GM21526 (cell line): Measurements from ENCODE around the gene JAML.

Experiments used
- ATAC-seq: cut with Tn5 transposase; IDR thresholded peaks from one replicate; pipeline ENCODE4 v1.9.1; 2021; ENCODE audit warnings: moderate library complexity; ENCODE audit not compliant: unreplicated experiment, low FRiP score

The JAML gene

GRCh38 chr11:118240999-118241763 lies 16.4 kb upstream of the JAML start:
- peak; percentile 77 for ATAC-seq

- ATAC-seq = no peak
Measured at GRCh38 chr11:118239509-118240205, 14.8 kb upstream of the JAML start.

GRCh38 chr11:118238929-118239328 lies 14.1 kb upstream of the JAML start:
- ATAC-seq = no peak

GRCh38 chr11:118238421-118238820 lies 13.6 kb upstream of the JAML start:
- no peak for ATAC-seq

- ATAC-seq = no peak
Measured at GRCh38 chr11:118236170-118236569, 11.4 kb upstream of the JAML start.

GRCh38 chr11:118234833-118235232 lies 10.0 kb upstream of the JAML start:
- no peak for ATAC-seq

- no peak for ATAC-seq
Measured at GRCh38 chr11:118233850-118234249, 9.0 kb upstream of the JAML start.

- no peak for ATAC-seq
Measured at GRCh38 chr11:118233377-118233776, 8.6 kb upstream of the JAML start.

- ATAC-seq = no peak
Measured at GRCh38 chr11:118232659-118233058, 7.8 kb upstream of the JAML start.

GRCh38 chr11:118231461-118231860 lies 6.7 kb upstream of the JAML start:
- ATAC-seq = no peak

- ATAC-seq = no peak
Measured at GRCh38 chr11:118230088-118230487, 5.3 kb upstream of the JAML start.

GRCh38 chr11:118229274-118229847 lies 4.5 kb upstream of the JAML start:
- no peak for ATAC-seq

GRCh38 chr11:118227865-118228785 lies 3.3 kb upstream of the JAML start:
- peak; percentile 48 for ATAC-seq

- ATAC-seq = no peak
Measured at GRCh38 chr11:118226781-118227180, 2.0 kb upstream of the JAML start.

- ATAC-seq = no peak
Measured at GRCh38 chr11:118226296-118226695, 1.5 kb upstream of the JAML start.

GRCh38 chr11:118223992-118224391 lies 819 bp downstream of the JAML start:
- ATAC-seq = no peak

- ATAC-seq = no peak
Measured at GRCh38 chr11:118223570-118223969, 1.2 kb downstream of the JAML start.

GRCh38 chr11:118222437-118222836 lies 2.4 kb downstream of the JAML start:
- no peak for ATAC-seq

GRCh38 chr11:118221419-118221818 lies 3.4 kb downstream of the JAML start:
- no peak for ATAC-seq

GRCh38 chr11:118219732-118220131 lies 5.1 kb downstream of the JAML start:
- ATAC-seq = no peak

GRCh38 chr11:118219244-118219643 lies 5.6 kb downstream of the JAML start:
- no peak for ATAC-seq
